ENCODE results near the gene BANP. TPM values are rescaled to one million over a fixed set of nuclear protein-coding genes. Genes with fewer than 3 reads are reported as not detected.
"Not testable (repeated sequence)": the region's sequence is repeated elsewhere in the genome, so short reads cannot be mapped to it uniquely, and the experiment has no call there.

The BANP gene
- total RNA-seq, 1 experiment from 2014 or later = 34.5 TPM

GRCh38 chr16:88016386-88016785 is 65.2 kb downstream of the BANP start:
- H3K9me3 Mint-ChIP-seq; CTCF ChIA-PET; H3K4me3 Mint-ChIP-seq; ATAC-seq; H3K27me3 Mint-ChIP-seq (ENCODE audit: low read depth); POLR2A ChIA-PET; H3K4me1 Mint-ChIP-seq: not testable (repeated sequence)
- H3K27ac Mint-ChIP-seq = peak overlapping the region; percentile 42
- peaks cover 34% of the 10 kb centered on the region for H3K36me3 Mint-ChIP-seq
- DNase-seq (ENCODE audit: low spot score) = peak; percentile 9

- no peak for TF ChIP-seq TEAD4 (CRISPR knock-in tag; IDR thresholded peaks at IDR 0.05)
- TF ChIP-seq CTCF (IDR thresholded peaks at IDR 0.05) = no peak
- TF ChIP-seq ZMAT4 (CRISPR knock-in tag; IDR thresholded peaks at IDR 0.05) = no peak
- no peak for TF ChIP-seq PRRX2 (CRISPR knock-in tag; IDR thresholded peaks at IDR 0.05)
- TF ChIP-seq ARID4B (CRISPR knock-in tag; IDR thresholded peaks at IDR 0.05; ENCODE audit: borderline replicate concordance) = no peak
- no peak for TF ChIP-seq FOXP4 (CRISPR knock-in tag; IDR thresholded peaks at IDR 0.05)
- TF ChIP-seq ATF6 (CRISPR knock-in tag; IDR thresholded peaks at IDR 0.05) = no peak
- no peak for TF ChIP-seq PRDM15 (CRISPR knock-in tag; IDR thresholded peaks at IDR 0.05)
- no peak for TF ChIP-seq EMX1 (CRISPR knock-in tag; IDR thresholded peaks at IDR 0.05)
- no peak for TF ChIP-seq NR1H2 (CRISPR knock-in tag; IDR thresholded peaks at IDR 0.05)
- TF ChIP-seq ZNF416 (CRISPR knock-in tag; IDR thresholded peaks at IDR 0.05) = no peak
- no peak for TF ChIP-seq OVOL2 (CRISPR knock-in tag; IDR thresholded peaks at IDR 0.05; ENCODE audit: borderline replicate concordance)
- TF ChIP-seq GRHL2 (CRISPR knock-in tag; IDR thresholded peaks at IDR 0.05; ENCODE audit: insufficient replicate concordance, severe bottlenecking) = no peak
- TF ChIP-seq ZNF317 (CRISPR knock-in tag; IDR thresholded peaks at IDR 0.05; ENCODE audit: borderline replicate concordance, low read depth) = no peak
- no peak for TF ChIP-seq SMAD4 (CRISPR knock-in tag; IDR thresholded peaks at IDR 0.05)
- TF ChIP-seq USF1 (CRISPR knock-in tag; IDR thresholded peaks at IDR 0.05) = no peak
- no peak for TF ChIP-seq NR3C1 (CRISPR knock-in tag; conservative IDR thresholded peaks at IDR 0.05; ENCODE audit: low read depth)
- TF ChIP-seq CREB1 (CRISPR knock-in tag; IDR thresholded peaks at IDR 0.05) = no peak
- TF ChIP-seq TCF7 (CRISPR knock-in tag; IDR thresholded peaks at IDR 0.05; ENCODE audit: low read depth) = no peak
- no peak for TF ChIP-seq JUN (CRISPR knock-in tag; IDR thresholded peaks at IDR 0.05)
- no peak overlapping the region for H3K4me3 Mint-ChIP-seq
- POLR2A ChIA-PET = no interaction called here
- H3K36me3 Mint-ChIP-seq = peaks cover 28% of the 10 kb centered on the region
- H3K27me3 Mint-ChIP-seq (ENCODE audit: low read depth) = no peaks in the 10 kb centered on the region
- H3K4me1 Mint-ChIP-seq = peaks cover 9% of the 10 kb centered on the region
- no peaks in the 10 kb centered on the region for H3K9me3 Mint-ChIP-seq
- peak overlapping the region; percentile 42 for H3K27ac Mint-ChIP-seq
- ATAC-seq = no peak
- CTCF ChIA-PET = no interaction called here
- no peak for DNase-seq (ENCODE audit: low spot score)
Observed at GRCh38 chr16:88016964-88017363, 65.7 kb downstream of the BANP start.

All from WTC11 (cell line).